ENCODE measurements around the gene SSMEM1.

- TF ChIP-seq CTCF (IDR thresholded peaks at IDR 0.05 in 4 of 5, conservative IDR thresholded peaks at IDR 0.05 in 1 of 5) = no peak
- no peak for TF ChIP-seq POLR2A (IDR thresholded peaks at IDR 0.05)
Measured at GRCh38 chr7:130227883-130228575, 20.4 kb downstream of the SSMEM1 start.

Data from gastrocnemius medialis (tissue), 4 donors.